ENCODE data around the gene CTR9. TPM values are rescaled to one million over a fixed set of nuclear protein-coding genes. Genes with fewer than 3 reads are reported as not detected.

The CTR9 gene
- polyA plus RNA-seq, 1 of the 3 experiments (the other 2 are of a cell fraction), result 10.1 TPM

DNA sequence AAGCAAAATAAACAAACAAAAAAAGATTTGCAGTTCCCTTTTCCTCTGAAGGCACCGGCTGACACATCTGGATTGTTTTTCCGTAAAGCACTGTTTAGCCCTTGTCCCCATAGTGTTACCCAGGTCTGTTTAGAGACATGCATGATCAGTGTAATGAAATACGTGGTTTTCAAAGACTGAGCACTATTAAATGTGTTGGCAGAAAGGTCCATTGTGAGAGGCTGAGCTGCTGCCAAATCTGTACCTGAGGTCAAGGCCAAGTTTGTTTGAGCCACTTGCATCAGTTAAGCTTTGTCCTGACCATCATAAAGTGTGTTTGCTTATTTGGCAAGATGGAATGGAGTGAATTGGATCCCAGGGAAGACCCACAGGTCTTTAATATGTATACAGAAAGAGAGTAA lies 26.3 kb downstream of the CTR9 start:
- TF ChIP-seq EP300 (IDR thresholded peaks at IDR 0.05; ENCODE audit: borderline replicate concordance in 1 of 2, low read depth in 1 of 2, low read length in 1 of 2), result no peak
- TF ChIP-seq FOXM1 (IDR thresholded peaks at IDR 0.05; ENCODE audit: low read depth), result no peak
- Histone ChIP-seq H3K4me3 (ENCODE audit: low read depth in 2 of 2, low read length in 1 of 2) (no peak overlapping the region), H3F3A (replicated peaks; ENCODE audit: insufficient read depth) (peaks cover 33% of the 10 kb centered on the region), H3K4me2 (0 out of 2 replicates have a peak overlapping the region, but pooled peaks have one; percentile 19), H3K9me3 (no peaks in the 10 kb centered on the region), H3K9ac (no peak overlapping the region; the same call in 1 of the 2 replicates), H3K9me2 (no peaks in the 10 kb centered on the region), H3K4me1 (ENCODE audit: control insufficient read depth in 1 of 2, insufficient read depth in 2 of 2, low read depth in 1 of 2, low read length in 1 of 2) (peaks cover 13 to 23% of the 10 kb centered on the region in 2 experiments; a peak in 3 of 4 replicates), H3K27ac (ENCODE audit: low read depth in 2 of 2, low read length in 1 of 2) (peak overlapping the region; percentile 95 to 98), H3K36me3 (replicated peaks in 1 of 2; ENCODE audit: control insufficient read depth in 1 of 2, insufficient read depth in 2 of 2, low read length in 1 of 2) (peaks cover 48 to 49% of the 10 kb centered on the region in 2 experiments), H4K20me1 (ENCODE audit: insufficient read depth) (no peaks in the 10 kb centered on the region), H2AFZ (ENCODE audit: low read depth) (no peak overlapping the region), H3K27me3 (ENCODE audit: insufficient read depth) (no peaks in the 10 kb centered on the region), H3K79me2 (ENCODE audit: insufficient read depth) (no peaks in the 10 kb centered on the region)
- ChIA-PET POLR2A (interaction anchor here (1.9 kb wide), 1 partner anchor 9 kb away, joined by 7 read pairs; no protein-coding TSS in a partner anchor), CTCF (interaction anchor here (0.9 to 2.3 kb wide), 3 partner anchors 12 to 31 kb away, joined by 3 to 13 read pairs (median 9); partner anchors contain the start of gene EIF4G2)
- DNase-seq, result no peak
- 98% methylated on average over 3 of the region's 3 CpGs for WGBS (ENCODE audit: low lambda C conversion rate)

DNA sequence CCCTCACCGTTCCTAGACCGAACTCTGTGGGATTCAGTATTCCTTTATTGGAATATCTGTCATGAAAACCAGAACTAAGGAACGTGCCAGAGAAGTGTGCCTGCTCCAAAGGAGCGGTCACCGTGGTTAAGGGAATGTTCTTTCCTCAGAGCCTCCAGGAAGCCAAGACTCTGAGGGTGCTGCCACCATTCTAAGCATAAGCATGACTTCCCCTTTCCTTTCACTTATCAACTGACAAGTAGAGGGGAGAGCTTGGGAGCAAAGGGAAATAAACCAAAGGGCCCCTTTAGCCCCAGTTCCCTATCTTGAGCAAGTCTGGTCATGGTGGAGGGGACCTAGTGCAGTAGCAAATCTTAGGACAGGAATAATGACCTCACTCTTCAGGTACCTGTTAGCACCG lies 26.8 kb downstream of the CTR9 start:
- no peaks in the 10 kb centered on the region for H3K9me3 ChIP-seq
- H4K20me1 ChIP-seq (ENCODE audit: insufficient read depth), result no peaks in the 10 kb centered on the region
- H3K9ac ChIP-seq, result peak overlapping the region; percentile 68; the same call in 1 of the 2 replicates
- TF ChIP-seq SMC3 (IDR thresholded peaks at IDR 0.05; ENCODE audit: low read depth, low read length), result no peak
- TF ChIP-seq, protein P1, sequence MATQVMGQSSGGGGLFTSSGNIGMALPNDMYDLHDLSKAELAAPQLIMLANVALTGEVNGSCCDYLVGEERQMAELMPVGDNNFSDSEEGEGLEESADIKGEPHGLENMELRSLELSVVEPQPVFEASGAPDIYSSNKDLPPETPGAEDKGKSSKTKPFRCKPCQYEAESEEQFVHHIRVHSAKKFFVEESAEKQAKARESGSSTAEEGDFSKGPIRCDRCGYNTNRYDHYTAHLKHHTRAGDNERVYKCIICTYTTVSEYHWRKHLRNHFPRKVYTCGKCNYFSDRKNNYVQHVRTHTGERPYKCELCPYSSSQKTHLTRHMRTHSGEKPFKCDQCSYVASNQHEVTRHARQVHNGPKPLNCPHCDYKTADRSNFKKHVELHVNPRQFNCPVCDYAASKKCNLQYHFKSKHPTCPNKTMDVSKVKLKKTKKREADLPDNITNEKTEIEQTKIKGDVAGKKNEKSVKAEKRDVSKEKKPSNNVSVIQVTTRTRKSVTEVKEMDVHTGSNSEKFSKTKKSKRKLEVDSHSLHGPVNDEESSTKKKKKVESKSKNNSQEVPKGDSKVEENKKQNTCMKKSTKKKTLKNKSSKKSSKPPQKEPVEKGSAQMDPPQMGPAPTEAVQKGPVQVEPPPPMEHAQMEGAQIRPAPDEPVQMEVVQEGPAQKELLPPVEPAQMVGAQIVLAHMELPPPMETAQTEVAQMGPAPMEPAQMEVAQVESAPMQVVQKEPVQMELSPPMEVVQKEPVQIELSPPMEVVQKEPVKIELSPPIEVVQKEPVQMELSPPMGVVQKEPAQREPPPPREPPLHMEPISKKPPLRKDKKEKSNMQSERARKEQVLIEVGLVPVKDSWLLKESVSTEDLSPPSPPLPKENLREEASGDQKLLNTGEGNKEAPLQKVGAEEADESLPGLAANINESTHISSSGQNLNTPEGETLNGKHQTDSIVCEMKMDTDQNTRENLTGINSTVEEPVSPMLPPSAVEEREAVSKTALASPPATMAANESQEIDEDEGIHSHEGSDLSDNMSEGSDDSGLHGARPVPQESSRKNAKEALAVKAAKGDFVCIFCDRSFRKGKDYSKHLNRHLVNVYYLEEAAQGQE (IDR thresholded peaks at IDR 0.05; ENCODE audit: low read depth, low read length), result no peak
- TF ChIP-seq, protein P2, sequence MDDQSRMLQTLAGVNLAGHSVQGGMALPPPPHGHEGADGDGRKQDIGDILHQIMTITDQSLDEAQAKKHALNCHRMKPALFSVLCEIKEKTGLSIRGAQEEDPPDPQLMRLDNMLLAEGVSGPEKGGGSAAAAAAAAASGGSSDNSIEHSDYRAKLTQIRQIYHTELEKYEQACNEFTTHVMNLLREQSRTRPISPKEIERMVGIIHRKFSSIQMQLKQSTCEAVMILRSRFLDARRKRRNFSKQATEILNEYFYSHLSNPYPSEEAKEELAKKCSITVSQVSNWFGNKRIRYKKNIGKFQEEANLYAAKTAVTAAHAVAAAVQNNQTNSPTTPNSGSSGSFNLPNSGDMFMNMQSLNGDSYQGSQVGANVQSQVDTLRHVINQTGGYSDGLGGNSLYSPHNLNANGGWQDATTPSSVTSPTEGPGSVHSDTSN (IDR thresholded peaks at IDR 0.05), result no peak
- no peak for TF ChIP-seq TAF1 (IDR thresholded peaks at IDR 0.05; ENCODE audit: borderline replicate concordance, low read depth, low read length)
- TF ChIP-seq TEAD4 (IDR thresholded peaks at IDR 0.05; ENCODE audit: borderline replicate concordance, insufficient read depth), result no peak
- TF ChIP-seq, protein P3, sequence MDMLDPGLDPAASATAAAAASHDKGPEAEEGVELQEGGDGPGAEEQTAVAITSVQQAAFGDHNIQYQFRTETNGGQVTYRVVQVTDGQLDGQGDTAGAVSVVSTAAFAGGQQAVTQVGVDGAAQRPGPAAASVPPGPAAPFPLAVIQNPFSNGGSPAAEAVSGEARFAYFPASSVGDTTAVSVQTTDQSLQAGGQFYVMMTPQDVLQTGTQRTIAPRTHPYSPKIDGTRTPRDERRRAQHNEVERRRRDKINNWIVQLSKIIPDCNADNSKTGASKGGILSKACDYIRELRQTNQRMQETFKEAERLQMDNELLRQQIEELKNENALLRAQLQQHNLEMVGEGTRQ (IDR thresholded peaks at IDR 0.05; ENCODE audit: borderline replicate concordance, low read depth, low read length), result no peak
- WGBS (ENCODE audit: low lambda C conversion rate), result 85% methylated on average over 6 of the region's 6 CpGs
- H3K27me3 ChIP-seq (ENCODE audit: insufficient read depth), result no peaks in the 10 kb centered on the region
- no peak overlapping the region for H3K4me3 ChIP-seq (ENCODE audit: low read depth in 2 of 2, low read length in 1 of 2)
- no peak overlapping the region for H2AFZ ChIP-seq (ENCODE audit: low read depth)
- H3K79me2 ChIP-seq (ENCODE audit: insufficient read depth), result no peaks in the 10 kb centered on the region
- no peak for DNase-seq
- H3K4me1 ChIP-seq (ENCODE audit: control insufficient read depth in 1 of 2, insufficient read depth in 2 of 2, low read depth in 1 of 2, low read length in 1 of 2), result peaks cover 13 to 23% of the 10 kb centered on the region in 2 experiments; a peak in 3 of 4 replicates
- ChIA-PET CTCF (interaction anchor here (0.6 to 2.3 kb wide), 8 partner anchors 9 to 471 kb away, joined by 3 to 13 read pairs (median 4); partner anchors contain the start of gene EIF4G2), POLR2A (interaction anchor here (0.9 to 1.9 kb wide), 4 partner anchors 9 to 80 kb away, joined by 3 to 11 read pairs (median 5); partner anchors contain the start of genes EIF4G2 and ZBED5)
- H3K4me2 ChIP-seq, result 0 out of 2 replicates have a peak overlapping the region, but pooled peaks have one; percentile 19
- H3K36me3 ChIP-seq (replicated peaks in 1 of 2; ENCODE audit: control insufficient read depth in 1 of 2, insufficient read depth in 2 of 2, low read length in 1 of 2), result peaks cover 45 to 47% of the 10 kb centered on the region in 2 experiments
- H3K27ac ChIP-seq (ENCODE audit: low read depth in 2 of 2, low read length in 1 of 2), result peak overlapping the region; percentile 95 to 98
- H3F3A ChIP-seq (replicated peaks; ENCODE audit: insufficient read depth), result peaks cover 33% of the 10 kb centered on the region
- no peaks in the 10 kb centered on the region for H3K9me2 ChIP-seq

All from SK-N-SH (cell line).